ENCODE data around the gene SLAMF8.

SLAMF8 gene

GRCh38 chr1:159853417-159854115 lies 26.9 kb downstream of the SLAMF8 start:
- H3K9me3 ChIP-seq (ENCODE audit: low read length) = no peaks in the 10 kb centered on the region
- H3K4me1 ChIP-seq (ENCODE audit: insufficient read depth, low read length) = peaks cover 12% of the 10 kb centered on the region

DNA sequence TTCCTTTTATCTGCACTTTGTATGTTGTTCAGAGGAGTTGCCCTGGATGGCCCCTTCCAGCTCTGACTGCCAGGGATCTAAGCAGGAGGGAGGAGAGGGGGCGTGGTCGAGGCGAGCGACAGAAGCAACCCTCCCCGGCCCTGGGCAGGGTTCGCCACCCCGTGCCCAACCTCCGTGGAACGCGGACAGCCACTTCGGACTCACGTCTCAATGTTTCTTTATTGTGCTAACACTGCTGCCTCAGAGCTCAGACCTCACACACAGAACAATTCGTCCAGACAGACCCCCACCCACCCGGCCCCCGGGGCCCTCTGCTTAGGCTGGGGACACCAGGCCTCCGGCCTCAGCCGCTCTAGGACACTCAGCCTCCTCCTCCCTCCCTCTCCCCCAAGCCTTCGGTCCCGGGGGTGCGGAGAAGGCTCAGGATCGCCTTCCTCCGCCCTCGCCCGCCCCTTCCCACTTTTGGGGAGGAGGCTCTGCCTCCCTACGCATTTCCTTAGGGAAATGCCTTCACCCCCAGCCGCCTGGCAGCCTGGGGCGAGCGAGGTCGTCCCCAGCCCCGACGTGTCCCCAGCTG lies 27.5 kb downstream of the SLAMF8 start:
- Histone ChIP-seq H3K9me3 (ENCODE audit: low read length) (no peaks in the 10 kb centered on the region), H3K9ac (ENCODE audit: low read length) (peak overlapping the region; percentile 53), H3K27ac (ENCODE audit: low read depth, low read length) (peak overlapping the region; percentile 94), H3K4me3 (ENCODE audit: low read depth in 1 of 2, low read length in 2 of 2) (peak overlapping the region; percentile 64 to 73), H3K4me1 (ENCODE audit: insufficient read depth, low read length) (peaks cover 12% of the 10 kb centered on the region), H3K36me3 (ENCODE audit: insufficient read depth, low read length) (no peaks in the 10 kb centered on the region), H3K27me3 (ENCODE audit: control insufficient read depth in 1 of 2, insufficient read depth in 2 of 2, low read length in 2 of 2) (no peaks in the 10 kb centered on the region)

More at GRCh38 chr1:159853417-159854115, 26.9 kb downstream of the SLAMF8 start:
- H3K27ac ChIP-seq (ENCODE audit: low read depth, low read length) = peak overlapping the region; percentile 94
- H3K4me3 ChIP-seq (ENCODE audit: low read depth in 1 of 2, low read length in 2 of 2) = peak overlapping the region in 1 of 2 donors; percentile 64
- peak overlapping the region; percentile 53 for H3K9ac ChIP-seq (ENCODE audit: low read length)
- no peaks in the 10 kb centered on the region for H3K27me3 ChIP-seq (ENCODE audit: control insufficient read depth in 1 of 2, insufficient read depth in 2 of 2, low read length in 2 of 2)
- H3K36me3 ChIP-seq (ENCODE audit: insufficient read depth, low read length) = no peaks in the 10 kb centered on the region

GRCh38 chr1:159854693-159855192 lies 28.1 kb downstream of the SLAMF8 start:
- Histone ChIP-seq H3K36me3 (ENCODE audit: insufficient read depth, low read length) (no peaks in the 10 kb centered on the region), H3K9ac (ENCODE audit: low read length) (peak overlapping the region; percentile 53), H3K4me3 (ENCODE audit: low read depth in 1 of 2, low read length in 2 of 2) (peak overlapping the region; percentile 67 to 73), H3K27me3 (ENCODE audit: control insufficient read depth in 1 of 2, insufficient read depth in 2 of 2, low read length in 2 of 2) (no peaks in the 10 kb centered on the region), H3K27ac (ENCODE audit: low read depth, low read length) (peak overlapping the region; percentile 94), H3K9me3 (ENCODE audit: low read length) (no peaks in the 10 kb centered on the region), H3K4me1 (ENCODE audit: insufficient read depth, low read length) (peaks cover 12% of the 10 kb centered on the region)

DNA sequence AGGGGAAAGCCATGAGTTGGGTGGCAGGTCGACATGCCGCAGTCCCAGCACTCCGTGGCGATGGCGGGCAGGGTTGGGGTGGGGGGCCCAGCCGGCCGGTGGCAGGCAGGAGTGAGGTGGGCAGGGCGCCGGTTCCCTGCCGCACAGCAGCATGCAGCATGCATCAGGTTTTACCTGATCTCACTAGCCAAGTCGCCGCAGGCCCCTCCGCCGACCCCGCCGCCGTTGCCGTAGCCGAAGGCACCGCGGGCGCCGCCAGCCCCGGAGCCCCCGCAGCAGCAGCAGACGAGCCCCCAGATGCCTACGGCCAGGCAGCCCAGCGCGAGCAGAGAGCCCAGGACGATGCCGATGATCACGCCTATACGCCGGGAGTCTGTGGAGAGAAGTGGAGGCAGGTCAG lies 29.0 kb downstream of the SLAMF8 start:
- peak overlapping the region; percentile 94 for H3K27ac ChIP-seq (ENCODE audit: low read depth, low read length)
- no peaks in the 10 kb centered on the region for H3K27me3 ChIP-seq (ENCODE audit: control insufficient read depth in 1 of 2, insufficient read depth in 2 of 2, low read length in 2 of 2)
- no peak overlapping the region for H3K9ac ChIP-seq (ENCODE audit: low read length)
- H3K36me3 ChIP-seq (ENCODE audit: insufficient read depth, low read length) = no peaks in the 10 kb centered on the region
- H3K4me3 ChIP-seq (ENCODE audit: low read depth in 1 of 2, low read length in 2 of 2) = peak overlapping the region in 1 of 2 donors; percentile 67
- H3K9me3 ChIP-seq (ENCODE audit: low read length) = no peaks in the 10 kb centered on the region
- peaks cover 12% of the 10 kb centered on the region for H3K4me1 ChIP-seq (ENCODE audit: insufficient read depth, low read length)

- no peaks in the 10 kb centered on the region for H3K36me3 ChIP-seq (ENCODE audit: insufficient read depth, low read length)
- no peak overlapping the region for H3K4me3 ChIP-seq (ENCODE audit: low read depth in 1 of 2, low read length in 2 of 2)
- H3K9me3 ChIP-seq (ENCODE audit: low read length) = no peaks in the 10 kb centered on the region
- no peak overlapping the region for H3K9ac ChIP-seq (ENCODE audit: low read length)
- H3K4me1 ChIP-seq (ENCODE audit: insufficient read depth, low read length) = peaks cover 12% of the 10 kb centered on the region
- H3K27ac ChIP-seq (ENCODE audit: low read depth, low read length) = no peak overlapping the region
- H3K27me3 ChIP-seq (ENCODE audit: control insufficient read depth in 1 of 2, insufficient read depth in 2 of 2, low read length in 2 of 2) = no peaks in the 10 kb centered on the region
These were observed 29.9 kb downstream of the SLAMF8 start for GRCh38 chr1:159856576-159856975.

GRCh38 chr1:159857889-159858288 lies 31.2 kb downstream of the SLAMF8 start:
- no peak overlapping the region for H3K27ac ChIP-seq (ENCODE audit: low read depth, low read length)
- no peaks in the 10 kb centered on the region for H3K9me3 ChIP-seq (ENCODE audit: low read length)
- no peaks in the 10 kb centered on the region for H3K36me3 ChIP-seq (ENCODE audit: insufficient read depth, low read length)
- H3K4me1 ChIP-seq (ENCODE audit: insufficient read depth, low read length) = peaks cover 10% of the 10 kb centered on the region
- no peaks in the 10 kb centered on the region for H3K27me3 ChIP-seq (ENCODE audit: control insufficient read depth in 1 of 2, insufficient read depth in 2 of 2, low read length in 2 of 2)
- no peak overlapping the region for H3K4me3 ChIP-seq (ENCODE audit: low read depth in 1 of 2, low read length in 2 of 2)
- no peak overlapping the region for H3K9ac ChIP-seq (ENCODE audit: low read length)

- H3K4me3 ChIP-seq (ENCODE audit: low read depth in 1 of 2, low read length in 2 of 2) = no peak overlapping the region
- no peak overlapping the region for H3K27ac ChIP-seq (ENCODE audit: low read depth, low read length)
- H3K9ac ChIP-seq (ENCODE audit: low read length) = no peak overlapping the region
- H3K36me3 ChIP-seq (ENCODE audit: insufficient read depth, low read length) = no peaks in the 10 kb centered on the region
- no peaks in the 10 kb centered on the region for H3K9me3 ChIP-seq (ENCODE audit: low read length)
- H3K4me1 ChIP-seq (ENCODE audit: insufficient read depth, low read length) = no peaks in the 10 kb centered on the region
- H3K27me3 ChIP-seq (ENCODE audit: control insufficient read depth in 1 of 2, insufficient read depth in 2 of 2, low read length in 2 of 2) = no peaks in the 10 kb centered on the region
These were observed 33.2 kb downstream of the SLAMF8 start for GRCh38 chr1:159859767-159860322.

GRCh38 chr1:159860456-159860855 lies 33.8 kb downstream of the SLAMF8 start:
- no peaks in the 10 kb centered on the region for H3K36me3 ChIP-seq (ENCODE audit: insufficient read depth, low read length)
- H3K27me3 ChIP-seq (ENCODE audit: control insufficient read depth in 1 of 2, insufficient read depth in 2 of 2, low read length in 2 of 2) = no peaks in the 10 kb centered on the region
- no peaks in the 10 kb centered on the region for H3K4me1 ChIP-seq (ENCODE audit: insufficient read depth, low read length)
- no peaks in the 10 kb centered on the region for H3K9me3 ChIP-seq (ENCODE audit: low read length)
- H3K27ac ChIP-seq (ENCODE audit: low read depth, low read length) = no peak overlapping the region
- no peak overlapping the region for H3K9ac ChIP-seq (ENCODE audit: low read length)
- no peak overlapping the region for H3K4me3 ChIP-seq (ENCODE audit: low read depth in 1 of 2, low read length in 2 of 2)

GRCh38 chr1:159861218-159861617 lies 34.5 kb downstream of the SLAMF8 start:
- Histone ChIP-seq H3K27me3 (ENCODE audit: control insufficient read depth in 1 of 2, insufficient read depth in 2 of 2, low read length in 2 of 2) (no peaks in the 10 kb centered on the region), H3K9me3 (ENCODE audit: low read length) (no peaks in the 10 kb centered on the region), H3K4me3 (ENCODE audit: low read depth in 1 of 2, low read length in 2 of 2) (no peak overlapping the region), H3K4me1 (ENCODE audit: insufficient read depth, low read length) (no peaks in the 10 kb centered on the region), H3K27ac (ENCODE audit: low read depth, low read length) (no peak overlapping the region), H3K9ac (ENCODE audit: low read length) (no peak overlapping the region), H3K36me3 (ENCODE audit: insufficient read depth, low read length) (no peaks in the 10 kb centered on the region)

DNA sequence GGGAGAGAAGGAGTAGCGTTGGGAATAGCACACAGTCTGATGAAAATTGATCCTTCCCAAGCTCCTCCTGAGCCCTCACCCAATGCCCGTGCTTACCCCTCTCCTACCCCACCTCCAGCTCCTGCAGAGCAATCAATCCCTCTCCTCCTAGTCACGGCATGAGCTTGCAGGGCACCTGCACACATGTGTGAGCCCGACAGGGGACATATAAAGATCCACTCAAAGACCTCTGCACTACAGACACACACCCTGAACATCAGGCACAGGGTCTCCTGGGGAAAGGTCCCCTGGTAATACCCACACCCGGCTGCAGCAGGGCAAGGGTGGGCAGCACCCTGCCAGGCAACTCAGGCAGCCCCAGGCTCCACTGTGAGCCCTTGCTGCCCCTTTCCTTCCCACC lies 35.4 kb downstream of the SLAMF8 start:
- no peaks in the 10 kb centered on the region for H3K9me3 ChIP-seq (ENCODE audit: low read length)
- no peak overlapping the region for H3K9ac ChIP-seq (ENCODE audit: low read length)
- H3K36me3 ChIP-seq (ENCODE audit: insufficient read depth, low read length) = no peaks in the 10 kb centered on the region

DNA sequence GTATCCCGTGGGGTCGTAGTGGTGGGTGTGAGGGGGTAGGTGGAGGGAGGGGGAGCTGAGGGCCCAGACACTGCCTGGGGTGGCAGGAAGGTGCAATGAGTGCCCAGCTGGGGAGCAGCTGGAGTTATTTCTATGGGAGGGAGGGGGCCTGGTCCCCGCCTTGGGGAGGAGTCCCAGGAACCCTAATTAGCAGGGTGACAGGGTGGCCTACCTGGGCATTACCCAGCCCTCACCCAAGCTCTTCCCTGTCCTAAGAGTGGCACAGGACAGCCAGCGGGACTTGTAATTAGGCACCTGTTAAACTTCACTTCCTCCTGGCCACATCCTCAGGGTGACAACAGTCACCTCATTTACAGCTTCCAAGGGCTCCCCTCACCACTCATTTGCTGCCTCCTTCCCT lies 35.9 kb downstream of the SLAMF8 start, which contains the start of gene VSIG8:
Gene VSIG8 (minus strand): TSS at position 101 of the 400 bp plus-strand sequence. CDS start 136 bp downstream, outside the sequence.
- Histone ChIP-seq H3K27ac (ENCODE audit: low read depth, low read length) (no peak within 1 kb of the TSS), H3K27me3 (ENCODE audit: control insufficient read depth in 1 of 2, insufficient read depth in 2 of 2, low read length in 2 of 2) (no peaks in the 10 kb centered on the region), H3K9me3 (ENCODE audit: low read length) (no peaks in the 10 kb centered on the region), H3K9ac (ENCODE audit: low read length) (no peak within 1 kb of the TSS), H3K36me3 (ENCODE audit: insufficient read depth, low read length) (no peaks in the 10 kb centered on the region), H3K4me1 (ENCODE audit: insufficient read depth, low read length) (peaks cover 4% of the 10 kb centered on the region), H3K4me3 (ENCODE audit: low read depth in 1 of 2, low read length in 2 of 2) (no peak within 1 kb of the TSS)

More for the DNA sequence above, 35.4 kb downstream of the SLAMF8 start:
- H3K27me3 ChIP-seq (ENCODE audit: control insufficient read depth in 1 of 2, insufficient read depth in 2 of 2, low read length in 2 of 2) = no peaks in the 10 kb centered on the region
- no peak overlapping the region for H3K27ac ChIP-seq (ENCODE audit: low read depth, low read length)
- no peak overlapping the region for H3K4me3 ChIP-seq (ENCODE audit: low read depth in 1 of 2, low read length in 2 of 2)
- H3K4me1 ChIP-seq (ENCODE audit: insufficient read depth, low read length) = no peaks in the 10 kb centered on the region

All from muscle layer of colon (tissue), 2 donors.